T-helper 1 cell (primary cell): ENCODE measurements around the gene HDAC9.
"Not testable (repeated sequence)": the region's sequence is repeated elsewhere in the genome, so short reads cannot be mapped to it uniquely, and the experiment has no call there.

Experiments used
- DNase-seq, 5 donors: peaks; one replicate each; pipeline ENCODE4 v3.0.0-alpha.2; 2012 to 2020

The HDAC9 gene

DNA sequence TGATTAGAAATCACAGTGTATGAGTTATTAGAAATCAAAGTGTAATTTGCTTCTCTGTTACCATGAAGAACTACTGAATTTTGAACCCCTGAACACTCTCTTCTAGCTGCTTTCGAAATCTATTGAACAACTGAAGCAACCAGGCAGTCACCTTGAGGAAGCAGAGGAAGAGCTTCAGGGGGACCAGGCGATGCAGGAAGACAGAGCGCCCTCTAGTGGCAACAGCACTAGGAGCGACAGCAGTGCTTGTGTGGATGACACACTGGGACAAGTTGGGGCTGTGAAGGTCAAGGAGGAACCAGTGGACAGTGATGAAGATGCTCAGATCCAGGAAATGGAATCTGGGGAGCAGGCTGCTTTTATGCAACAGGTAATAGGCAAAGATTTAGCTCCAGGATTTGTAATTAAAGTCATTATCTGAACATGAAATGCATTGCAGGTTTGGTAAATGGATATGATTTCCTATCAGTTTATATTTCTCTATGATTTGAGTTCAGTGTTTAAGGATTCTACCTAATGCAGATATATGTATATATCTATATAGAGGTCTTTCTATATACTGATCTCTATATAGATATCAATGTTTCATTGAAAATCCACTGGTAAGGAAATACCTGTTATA, 170.7 kb downstream of the HDAC9 start:
- DNase-seq: peak; percentile 12 to 63 (median 26)

GRCh38 chr7:18667466-18667865, 171.9 kb downstream of the HDAC9 start:
- DNase-seq: no peak

GRCh38 chr7:18671176-18671575, 175.6 kb downstream of the HDAC9 start:
- DNase-seq: no peak

DNA sequence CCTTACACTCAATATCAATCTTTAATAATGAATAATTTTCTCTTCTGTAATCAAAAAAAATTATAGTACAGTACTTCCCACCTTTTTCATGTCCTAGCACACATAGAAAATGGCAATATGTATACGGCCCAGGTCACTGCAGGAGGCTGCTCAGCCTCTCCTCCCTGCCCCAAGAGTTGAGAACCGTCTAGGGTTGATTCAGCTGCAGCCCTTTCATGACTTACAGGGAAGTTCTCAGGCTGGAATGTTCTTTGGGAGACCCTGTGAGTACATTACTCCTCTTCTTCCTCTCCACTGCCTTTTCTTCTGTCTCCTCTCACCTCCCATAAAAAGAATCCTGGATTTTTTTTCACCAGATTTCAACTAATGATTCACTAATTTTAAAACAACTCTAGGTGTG, 180.0 kb downstream of the HDAC9 start:
- no peak for DNase-seq

DNA sequence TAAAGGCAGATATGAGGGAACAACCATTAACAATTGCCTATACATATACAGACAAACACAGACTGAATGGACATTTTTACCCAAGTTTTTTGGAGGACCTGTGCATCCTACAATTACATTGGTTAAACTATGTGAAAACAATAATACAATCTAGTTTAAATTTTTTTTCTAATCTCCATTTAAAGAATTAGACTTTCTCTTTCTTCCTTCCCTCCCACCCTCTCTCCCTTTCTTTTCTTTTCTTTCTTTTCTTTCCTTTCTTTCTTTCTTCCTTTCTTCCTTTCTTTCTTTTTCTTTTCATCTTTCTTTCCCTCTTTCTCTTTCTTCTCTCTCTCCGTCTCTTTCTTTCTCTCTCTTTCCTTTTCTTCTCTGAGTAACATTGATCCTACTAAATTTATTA, 183.7 kb downstream of the HDAC9 start:
- no peak for DNase-seq

- DNase-seq: no peak
Observed at GRCh38 chr7:18680576-18680975, 185.0 kb downstream of the HDAC9 start.

GRCh38 chr7:18684916-18685315, 189.4 kb downstream of the HDAC9 start:
- DNase-seq: no peak

DNA sequence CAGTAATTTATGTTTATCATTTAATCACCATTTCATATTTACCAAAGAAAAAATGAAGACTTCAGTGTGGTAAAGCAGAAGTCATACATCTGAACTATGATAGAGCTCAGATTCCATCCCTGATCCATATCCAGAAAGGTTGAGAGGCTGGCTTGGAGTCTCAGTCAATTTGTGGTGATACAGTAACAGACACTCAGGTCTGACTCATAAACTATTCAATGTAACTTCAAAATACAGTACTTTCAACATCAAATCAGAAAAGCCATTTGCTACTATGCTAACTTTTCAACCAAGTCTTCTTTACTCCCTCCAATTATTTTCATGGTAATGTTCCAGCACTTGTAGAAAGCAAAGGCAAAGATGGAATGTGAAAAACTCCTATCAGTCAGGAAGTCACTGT, 190.4 kb downstream of the HDAC9 start:
- DNase-seq: no peak

GRCh38 chr7:18689551-18689950, 194.0 kb downstream of the HDAC9 start:
- no peak for DNase-seq

- no peak for DNase-seq
Observed at GRCh38 chr7:18693406-18693805, 197.9 kb downstream of the HDAC9 start.

DNA sequence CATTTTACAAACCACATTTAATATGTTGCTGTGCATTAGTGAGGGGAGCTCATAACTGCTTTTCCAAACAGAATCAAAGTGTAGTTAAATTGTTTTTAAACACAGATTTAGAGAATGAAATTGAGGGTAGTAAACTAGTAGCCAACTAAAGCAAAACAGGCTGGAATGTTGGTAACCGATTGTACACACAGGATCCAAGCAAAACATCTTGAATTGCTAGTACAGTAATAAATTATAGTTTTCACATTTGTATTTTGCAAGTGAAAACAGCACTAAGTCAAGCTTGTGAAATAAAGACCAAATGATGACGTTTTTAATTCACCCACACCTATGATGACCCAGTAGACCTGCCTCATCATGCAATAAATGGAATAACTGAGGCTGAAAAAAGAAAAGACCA, 198.3 kb downstream of the HDAC9 start:
- DNase-seq: no peak

DNA sequence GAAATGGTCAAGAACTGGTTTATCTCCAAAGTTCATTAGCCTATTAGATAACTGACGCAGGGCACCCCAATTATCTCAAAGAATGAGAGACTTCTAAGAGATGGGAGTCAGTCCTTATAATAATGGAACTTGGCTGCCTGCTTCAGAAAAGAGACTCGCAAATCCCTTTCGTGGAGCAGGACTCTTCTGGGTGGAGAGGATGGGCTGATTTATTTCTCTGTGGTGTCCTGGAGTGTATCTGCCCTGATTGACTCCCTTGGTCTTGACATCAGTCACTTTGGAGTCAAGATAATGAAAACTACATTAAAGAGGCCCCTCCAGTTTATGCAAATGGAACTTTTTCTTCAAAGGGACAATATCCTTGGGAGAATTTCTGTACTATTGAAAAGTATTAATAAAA, 198.9 kb downstream of the HDAC9 start:
- no peak for DNase-seq

- DNase-seq: no peak
Observed at GRCh38 chr7:18694911-18695310, 199.4 kb downstream of the HDAC9 start.

- no peak for DNase-seq
Observed at GRCh38 chr7:18698258-18698734, 202.7 kb downstream of the HDAC9 start.

- no peak for DNase-seq
Observed at GRCh38 chr7:18700147-18700546, 204.6 kb downstream of the HDAC9 start.

DNA sequence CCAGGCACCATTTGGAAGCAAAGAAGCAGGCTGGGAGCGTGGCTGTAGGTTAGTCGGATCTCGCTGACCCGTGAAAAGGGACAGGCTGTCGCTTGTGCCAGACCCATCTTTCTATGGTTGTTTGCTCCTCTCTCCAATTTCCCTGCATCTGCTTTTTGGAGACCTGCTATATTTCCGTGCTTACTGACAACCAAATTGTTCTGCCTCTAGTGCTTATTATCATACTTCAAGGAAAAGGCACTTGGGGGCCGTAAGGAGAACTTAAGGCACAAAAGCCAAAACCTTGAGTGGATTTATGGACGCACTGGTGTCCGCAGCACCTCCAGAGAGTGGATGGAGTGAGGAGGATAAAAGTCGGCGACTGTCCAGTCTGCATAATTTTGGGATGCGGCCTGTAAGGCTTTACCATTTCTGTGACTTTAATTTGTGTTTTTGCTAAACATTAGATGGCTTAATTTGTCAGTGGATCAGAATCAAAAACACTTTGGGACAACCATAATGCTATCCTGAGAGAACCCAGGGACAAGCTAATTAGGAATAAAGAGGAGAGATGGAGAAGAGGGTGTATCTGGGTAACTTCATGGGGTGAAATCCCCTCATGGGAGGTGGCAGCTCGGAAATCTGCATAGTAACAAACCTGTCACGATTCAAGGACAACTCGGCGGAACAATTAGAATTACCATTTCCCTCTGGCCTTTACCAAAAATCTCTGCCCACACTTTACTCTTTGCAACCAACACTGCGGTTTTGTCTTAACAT, 206.7 kb downstream of the HDAC9 start:
- no peak for DNase-seq

DNA sequence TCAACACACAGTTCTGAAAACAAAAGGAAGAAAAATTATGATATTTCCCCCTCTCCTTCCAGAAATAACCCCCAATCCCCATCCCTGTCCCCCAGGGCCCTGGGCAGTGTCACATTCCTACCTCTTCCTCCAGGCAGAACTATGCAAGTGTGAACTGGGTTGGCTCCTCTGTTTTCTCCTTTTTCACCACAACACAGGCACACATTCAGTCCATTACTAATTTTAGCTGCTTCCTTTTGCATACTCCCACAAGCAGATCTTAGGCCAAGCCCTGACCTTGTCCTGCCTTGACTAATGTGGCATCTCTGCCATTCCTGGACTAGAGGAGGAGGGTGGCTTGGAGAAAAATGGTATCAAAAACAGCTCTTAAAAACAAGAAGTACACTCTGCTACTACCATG, 208.1 kb downstream of the HDAC9 start:
- no peak for DNase-seq

- no peak for DNase-seq
Observed at GRCh38 chr7:18706670-18707069, 211.1 kb downstream of the HDAC9 start.

DNA sequence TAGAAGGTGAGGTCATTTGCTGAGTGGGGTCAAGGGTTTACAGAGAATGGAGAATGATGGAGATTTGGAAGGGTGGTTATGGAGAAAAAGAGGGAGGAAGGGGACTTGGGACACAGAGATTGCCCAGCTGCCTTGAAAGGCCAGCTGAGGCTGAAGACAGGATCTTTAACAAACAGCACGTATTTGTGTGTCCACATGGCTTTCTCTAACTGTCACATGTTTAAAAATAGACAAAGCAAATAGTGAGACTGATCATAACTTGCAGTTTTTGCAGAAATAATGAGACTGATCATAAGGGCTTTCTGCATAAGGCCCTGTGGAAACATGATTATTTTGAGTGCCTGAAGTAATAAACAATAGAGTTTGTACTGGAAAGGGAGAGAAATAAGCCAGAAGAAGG, 212.7 kb downstream of the HDAC9 start:
- no peak for DNase-seq

DNA sequence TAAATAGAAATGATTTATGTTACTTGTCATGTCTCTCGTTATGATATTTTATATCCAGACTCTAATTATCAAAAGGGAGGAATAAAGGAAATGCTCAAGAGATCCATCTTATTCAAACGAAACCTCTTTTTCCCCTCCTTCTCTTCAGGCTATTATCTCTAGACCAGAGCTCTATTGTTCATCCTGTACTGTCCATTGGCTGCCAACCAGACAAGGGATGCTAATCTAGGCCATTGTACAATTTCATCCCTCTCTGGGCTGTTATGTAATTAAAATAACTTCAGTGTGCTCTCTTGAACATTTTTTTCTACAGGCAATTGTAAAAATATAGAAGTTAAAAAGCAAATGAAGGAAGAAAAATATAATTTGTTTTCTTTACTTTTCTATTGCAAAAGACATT, 220.4 kb downstream of the HDAC9 start:
- no peak for DNase-seq

GRCh38 chr7:18721429-18721828, 225.9 kb downstream of the HDAC9 start:
- DNase-seq: no peak

DNA sequence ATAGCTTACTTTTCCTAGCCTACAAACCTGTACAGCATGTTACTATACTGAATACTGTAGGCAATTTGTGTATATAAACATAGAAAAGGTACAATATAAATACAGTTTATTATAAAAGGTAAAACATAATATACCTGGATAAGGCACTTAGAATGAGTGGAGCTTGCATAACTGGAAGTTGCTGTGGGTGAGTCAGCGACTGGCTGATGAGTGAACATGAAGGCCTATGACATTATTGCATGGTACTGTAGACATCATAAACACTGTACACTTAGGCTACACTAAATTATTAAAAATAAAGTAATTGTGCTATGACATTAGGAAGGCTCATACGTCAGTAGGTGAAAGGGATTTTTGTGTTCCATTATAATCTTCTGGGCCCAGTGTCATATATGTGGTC, 228.8 kb downstream of the HDAC9 start:
- DNase-seq: no peak

- DNase-seq: no peak
Observed at GRCh38 chr7:18727115-18727870, 231.7 kb downstream of the HDAC9 start.

- not testable (repeated sequence) for DNase-seq
Observed at GRCh38 chr7:18736012-18736411, 240.5 kb downstream of the HDAC9 start.
